ENCODE results near the gene WSCD2.

- TF ChIP-seq ZNF274 (IDR thresholded peaks at IDR 0.05; ENCODE audit: low read depth, low read length) (no peak), YY1 (IDR thresholded peaks at IDR 0.05; ENCODE audit: insufficient read depth, insufficient read length) (no peak)
Observed at GRCh38 chr12:108237272-108237671, 108.2 kb downstream of the WSCD2 start.

Measured in NT2/D1 (cell line).